GM23248 (cell line): ENCODE results near the gene CEP192. TPM values are rescaled to one million over a fixed set of nuclear protein-coding genes. Genes with fewer than 3 reads are reported as not detected.
A peak's percentile ranks its signal among the peaks of the same experiment; 100 is the strongest.

ENCODE experiments used
- DNase-seq: peaks from one replicate; pipeline ENCODE4 v3.0.0-alpha.2; 2015
- H2AFZ ChIP-seq: fragments of 200-600 bp; sonication (generic); 2 replicates; pipeline ENCODE4 v1.6.1; 2016; ENCODE audit warnings: antibody characterized with exemption
- H3F3A ChIP-seq: fragments of 200-600 bp; sonication (generic); 2 replicates; pipeline ENCODE4 v1.6.1; 2016; ENCODE audit warnings: mild to moderate bottlenecking, antibody characterized with exemption, mixed run types; ENCODE audit not compliant: insufficient read depth
- H3K27ac ChIP-seq: fragments of 200-600 bp; sonication (generic); 2 replicates; pipeline ENCODE4 v1.5.1; 2016; ENCODE audit warnings: mild to moderate bottlenecking
- H3K27me3 ChIP-seq: fragments of 200-600 bp; sonication (generic); replicated peaks from 2 replicates; pipeline ENCODE4 v1.6.1; 2016; ENCODE audit warnings: mild to moderate bottlenecking; ENCODE audit not compliant: insufficient read depth
- H3K36me3 ChIP-seq: fragments of 200-600 bp; sonication (generic); 2 replicates; pipeline ENCODE4 v1.6.1; 2016; ENCODE audit warnings: low read depth, mild to moderate bottlenecking
- H3K4me1 ChIP-seq: fragments of 200-600 bp; sonication (generic); 2 replicates; pipeline ENCODE4 v1.6.1; 2016; ENCODE audit warnings: mild to moderate bottlenecking; ENCODE audit not compliant: insufficient read depth
- H3K4me2 ChIP-seq: fragments of 200-600 bp; sonication (generic); one replicate; pipeline ENCODE4 v1.6.1; 2016; ENCODE audit warnings: mild to moderate bottlenecking; ENCODE audit not compliant: unreplicated experiment
- H3K4me3 ChIP-seq: fragments of 200-600 bp; sonication (generic); 2 replicates; pipeline ENCODE4 v1.5.1; 2016; ENCODE audit warnings: mild to moderate bottlenecking
- H3K79me2 ChIP-seq: fragments of 200-600 bp; sonication (generic); 2 replicates; pipeline ENCODE4 v1.6.1; 2016; ENCODE audit warnings: mild to moderate bottlenecking; ENCODE audit not compliant: insufficient read depth
- H3K9ac ChIP-seq: fragments of 200-600 bp; sonication (generic); 2 replicates; pipeline ENCODE4 v1.6.1; 2016; ENCODE audit warnings: mild to moderate bottlenecking
- H3K9me2 ChIP-seq: fragments of 200-600 bp; sonication (generic); 2 replicates; pipeline ENCODE4 v1.6.1; 2016; ENCODE audit warnings: mixed run types, mild to moderate bottlenecking, moderate library complexity; ENCODE audit not compliant: insufficient read depth
- H3K9me3 ChIP-seq: fragments of 200-600 bp; sonication (generic); one replicate; pipeline ENCODE4 v1.6.1; 2017; ENCODE audit warnings: low read depth
- H4K20me1 ChIP-seq: fragments of 200-600 bp; sonication (generic); 2 replicates; pipeline ENCODE4 v1.6.0; 2016; ENCODE audit not compliant: insufficient read depth
- EZH2 ChIP-seq: fragments of 200-600 bp; sonication (generic); IDR thresholded peaks from 2 replicates; pipeline ENCODE4 v1.6.1; 2018; ENCODE audit warnings: antibody characterized with exemption, mild to moderate bottlenecking; ENCODE audit not compliant: insufficient read depth, poor library complexity, severe bottlenecking
- EZH2phosphoT487 ChIP-seq: fragments of 200-600 bp; sonication (generic); IDR thresholded peaks from 2 replicates; pipeline ENCODE4 v1.6.1; 2018; ENCODE audit warnings: antibody characterized with exemption, moderate library complexity, mild to moderate bottlenecking, low read depth; ENCODE audit not compliant: insufficient read depth
- WGBS, 2 experiments: methylation state at CpG; one replicate each; pipeline ENCODE4 v1.1.6; 2015 to 2017; ENCODE audit warnings: low lambda C conversion rate in 2 of 2, low coverage in 1 of 2; ENCODE audit errors: missing lambda C conversion rate in 2 of 2; 5-methylcytosine and 5-hydroxymethylcytosine counted together
- in situ Hi-C: fragments of 300-500 bp; cut with MboI; formaldehyde crosslinking; loops from 2 replicates; pipeline ENCODE4 v1.15.0; 2020
- polyA plus RNA-seq: library from polyadenylated mRNA; unstranded; fragments of >200 nt; fragmentation: Nextera tagmentation; extraction: Ambion mirVana; gene quantifications from 2 replicates; pipeline ENCODE4 v1.2.1, GENCODE V29; 2016
- total RNA-seq: library from RNA; depleted of rRNA; stranded (reverse); fragments of >200 nt; shearing (Covaris generic); gene quantifications from 2 replicates; pipeline ENCODE4 v1.2.3, GENCODE V29; 2014

CEP192 gene
- total and polyA plus RNA-seq, 2 experiments from 2014 or later, result 7.4 to 21.5 TPM

DNA sequence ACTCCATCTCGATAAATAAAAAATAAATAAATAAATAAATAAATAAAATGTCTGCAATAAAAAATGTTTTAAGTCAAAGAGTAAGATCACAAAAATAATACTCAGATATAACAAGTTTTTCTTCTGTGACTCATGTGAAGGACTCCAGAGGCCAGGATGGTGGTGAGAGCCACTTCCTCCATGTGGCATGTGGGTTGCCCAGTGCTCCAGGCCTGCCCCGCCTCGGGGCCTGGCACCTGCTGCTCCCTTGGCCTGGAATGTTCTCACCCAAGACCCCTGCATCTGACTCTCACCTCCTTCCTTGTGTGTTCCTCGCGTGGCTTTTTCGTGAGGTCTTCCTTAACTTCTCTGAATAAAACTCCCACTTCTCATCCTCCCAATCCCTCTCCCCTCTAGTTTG is 150.0 kb downstream of the CEP192 start:
- no peak overlapping the region for H3K9ac ChIP-seq
- no peaks in the 10 kb centered on the region for H3K9me2 ChIP-seq
- no peaks in the 10 kb centered on the region for H3K9me3 ChIP-seq
- H4K20me1 ChIP-seq, result no peaks in the 10 kb centered on the region
- H3K4me3 ChIP-seq, result no peak overlapping the region
- H3K27me3 ChIP-seq, result peaks cover 3% of the 10 kb centered on the region; the same call in 1 of the 2 replicates
- peak; percentile 13 for DNase-seq
- no peaks in the 10 kb centered on the region for H3K79me2 ChIP-seq
- no peak overlapping the region for H3K27ac ChIP-seq
- WGBS, 2 experiments, result 71 to 73% methylated on average over 6 of the region's 6 CpGs
- H3F3A ChIP-seq, result no peaks in the 10 kb centered on the region
- H3K4me2 ChIP-seq, result no peak overlapping the region
- H3K4me1 ChIP-seq, result no peaks in the 10 kb centered on the region
- no peaks in the 10 kb centered on the region for H3K36me3 ChIP-seq
- no peak for TF ChIP-seq EZH2
- no peak for TF ChIP-seq EZH2phosphoT487
- in situ Hi-C loops, result no loop called here
- H2AFZ ChIP-seq, result no peak overlapping the region

- 68 to 70% methylated on average over 4 of the region's 4 CpGs for WGBS, 2 experiments
- Histone ChIP-seq H3K27ac (no peak overlapping the region), H3F3A (no peaks in the 10 kb centered on the region), H2AFZ (no peak overlapping the region), H3K36me3 (no peaks in the 10 kb centered on the region), H3K79me2 (no peaks in the 10 kb centered on the region), H3K9me3 (no peaks in the 10 kb centered on the region), H4K20me1 (no peaks in the 10 kb centered on the region), H3K9me2 (no peaks in the 10 kb centered on the region), H3K4me3 (no peak overlapping the region), H3K27me3 (no peaks in the 10 kb centered on the region), H3K9ac (no peak overlapping the region), H3K4me2 (no peak overlapping the region), H3K4me1 (no peaks in the 10 kb centered on the region)
- in situ Hi-C loops, result no loop called here
- TF ChIP-seq EZH2phosphoT487 (no peak), EZH2 (no peak)
- no peak for DNase-seq
Observed at GRCh38 chr18:13145636-13146190, 154.6 kb downstream of the CEP192 start.

- H3K4me3 ChIP-seq, result no peak overlapping the region
- no peaks in the 10 kb centered on the region for H3K9me2 ChIP-seq
- no peak for TF ChIP-seq EZH2phosphoT487
- no peak for TF ChIP-seq EZH2
- no peaks in the 10 kb centered on the region for H3K36me3 ChIP-seq
- no peaks in the 10 kb centered on the region for H3K9me3 ChIP-seq
- H3K27ac ChIP-seq, result no peak overlapping the region
- no peaks in the 10 kb centered on the region for H3K4me1 ChIP-seq
- no peak for DNase-seq
- H3K4me2 ChIP-seq, result no peak overlapping the region
- WGBS, 2 experiments, result 44 to 48% methylated on average over 6 of the region's 6 CpGs
- no peaks in the 10 kb centered on the region for H3F3A ChIP-seq
- no peaks in the 10 kb centered on the region for H4K20me1 ChIP-seq
- no peaks in the 10 kb centered on the region for H3K27me3 ChIP-seq
- H3K79me2 ChIP-seq, result no peaks in the 10 kb centered on the region
- no peak overlapping the region for H2AFZ ChIP-seq
- H3K9ac ChIP-seq, result no peak overlapping the region
- in situ Hi-C loops, result no loop called here
Observed at GRCh38 chr18:13147130-13147529, 156.0 kb downstream of the CEP192 start.

GRCh38 chr18:13151656-13152055 is 160.5 kb downstream of the CEP192 start:
- Histone ChIP-seq H3F3A (no peaks in the 10 kb centered on the region), H3K4me2 (no peak overlapping the region), H4K20me1 (no peaks in the 10 kb centered on the region), H3K36me3 (no peaks in the 10 kb centered on the region), H3K9me2 (no peaks in the 10 kb centered on the region), H3K27ac (no peak overlapping the region), H3K27me3 (no peaks in the 10 kb centered on the region), H2AFZ (no peak overlapping the region), H3K4me3 (no peak overlapping the region), H3K4me1 (no peaks in the 10 kb centered on the region), H3K9ac (no peak overlapping the region), H3K9me3 (no peaks in the 10 kb centered on the region), H3K79me2 (no peaks in the 10 kb centered on the region)
- WGBS, 2 experiments, result 72% methylated on average over 5 of the region's 5 CpGs
- in situ Hi-C loops, result loop anchor here (25.0 kb wide), 1 partner anchor 414 kb away; no protein-coding TSS in a partner anchor
- no peak for DNase-seq
- TF ChIP-seq EZH2, result no peak
- TF ChIP-seq EZH2phosphoT487, result no peak
